GM18502 (cell line): ENCODE results near the gene GCSAML.
"Not testable (repeated sequence)": the region's sequence is repeated elsewhere in the genome, so short reads cannot be mapped to it uniquely, and the experiment has no call there.

Experiments
- ATAC-seq: cut with Tn5 transposase; IDR thresholded peaks from one replicate; pipeline ENCODE4 v1.9.1; 2021; ENCODE audit warnings: mild to moderate bottlenecking; ENCODE audit not compliant: unreplicated experiment, poor library complexity

Gene GCSAML

DNA sequence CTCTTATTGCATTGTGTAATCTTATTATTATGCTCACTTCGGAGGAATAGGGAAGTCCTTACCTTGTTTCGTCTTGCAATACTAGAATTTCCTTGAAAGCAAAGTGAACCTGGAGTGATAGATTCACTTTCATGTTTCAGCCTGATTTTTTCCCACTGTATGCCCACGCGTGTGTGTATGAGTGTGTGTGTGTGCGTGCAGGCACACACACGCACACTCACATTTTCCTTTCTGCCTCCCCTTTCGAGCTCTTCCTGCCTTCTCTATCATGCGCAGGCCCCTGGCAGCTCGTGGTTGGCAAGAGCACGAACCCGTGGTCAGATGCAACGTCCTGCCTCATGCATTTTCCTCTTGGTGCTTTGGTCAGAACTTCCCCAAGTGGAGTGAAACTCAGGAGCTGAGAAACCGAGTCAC lies at the start of gene GCSAML:
Gene GCSAML, plus strand, starts transcription at position 366 of the 414 bp plus-strand sequence. CDS start 58 bp downstream, outside the sequence.
- ATAC-seq, result no peak

DNA sequence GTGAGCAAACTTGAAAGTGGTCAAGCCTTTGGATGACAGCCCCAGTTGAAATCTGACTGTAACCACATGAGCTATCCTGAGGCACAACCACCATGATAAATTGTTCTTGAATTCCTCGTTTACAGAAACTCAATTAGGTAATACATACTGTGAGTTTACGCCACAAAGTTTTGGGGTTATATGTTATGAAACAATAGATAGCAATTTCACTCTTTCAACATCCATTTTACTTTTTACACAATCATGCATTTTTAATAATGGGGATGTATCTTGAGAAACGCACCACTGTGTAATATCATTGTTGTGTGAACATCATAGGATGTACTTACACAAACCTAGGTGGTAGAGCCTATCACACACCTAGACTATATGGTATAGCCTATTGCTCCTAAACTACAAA lies 48.1 kb upstream of the GCSAML start:
- ATAC-seq, result no peak

DNA sequence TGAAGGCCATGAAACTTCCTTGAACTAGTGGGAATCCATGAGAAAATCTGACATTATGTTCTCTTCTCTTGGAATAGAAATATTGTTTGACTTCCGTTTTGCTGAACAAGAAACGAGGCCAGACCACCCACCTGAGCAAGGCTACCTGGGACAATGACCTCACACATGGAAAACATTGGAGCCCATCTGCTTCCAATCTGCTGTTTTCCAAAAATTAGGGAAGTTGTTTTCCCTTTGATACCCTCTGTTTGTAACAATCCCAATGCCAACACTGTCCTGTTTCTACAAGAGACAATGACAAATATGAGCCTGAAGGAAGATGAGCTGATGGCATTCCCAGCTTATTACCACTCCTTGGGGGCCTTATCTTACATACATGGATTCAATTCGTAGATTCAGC lies 42.1 kb upstream of the GCSAML start:
- ATAC-seq, result no peak

DNA sequence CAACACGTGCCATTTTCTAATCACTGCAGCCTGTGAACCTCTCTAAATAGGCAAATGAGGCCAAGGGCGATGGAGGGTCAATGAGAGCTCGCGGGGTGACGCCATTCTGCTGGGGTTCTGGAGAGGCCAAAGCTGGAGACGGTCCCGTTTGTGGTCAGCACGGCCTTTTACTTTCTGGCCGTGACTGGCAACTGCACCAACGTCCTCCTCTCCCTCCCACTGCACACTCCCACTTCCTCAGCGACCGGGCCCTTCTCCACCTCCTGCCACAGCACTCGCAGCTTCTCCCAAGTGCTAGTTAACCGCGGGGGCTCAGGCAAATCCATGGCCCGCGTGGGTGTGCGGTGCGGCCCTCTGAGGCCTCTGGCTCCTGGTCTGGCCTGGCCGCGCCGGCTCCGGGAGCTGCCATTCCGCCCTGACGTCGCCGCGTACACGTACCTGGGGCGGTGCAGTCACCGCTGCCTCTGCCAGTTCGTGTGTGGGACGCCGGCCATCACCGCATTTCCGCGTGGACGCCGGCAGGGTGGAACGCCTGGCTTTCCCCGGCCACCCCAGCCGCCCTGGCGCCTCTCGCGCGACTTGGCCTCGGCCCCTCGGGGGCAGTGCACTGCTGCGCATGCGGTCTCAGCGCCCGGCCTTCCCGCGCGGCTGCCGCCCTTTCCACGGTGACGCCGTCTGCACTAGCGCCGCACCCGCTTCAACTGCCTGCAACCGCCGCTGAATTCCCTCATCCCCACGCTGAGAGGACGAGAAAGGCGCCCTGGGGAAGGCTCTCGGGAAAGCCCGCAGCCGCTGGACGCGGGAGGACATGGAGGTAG lies 30.9 kb upstream of the GCSAML start:
- no peak for ATAC-seq

DNA sequence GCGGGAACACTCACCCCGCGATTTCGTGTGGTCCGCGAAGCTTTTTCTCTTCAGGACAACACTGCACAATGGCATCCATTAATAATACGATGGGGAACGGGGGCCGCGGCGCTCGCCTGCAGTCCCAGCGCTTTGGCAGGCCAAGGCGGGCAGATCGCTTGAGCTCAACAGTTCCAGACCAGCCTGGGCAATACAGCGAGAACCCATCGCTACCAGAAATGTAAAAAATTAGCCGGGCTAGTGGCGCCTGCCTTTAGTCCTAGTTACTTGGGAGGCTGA lies 30.4 kb upstream of the GCSAML start:
- ATAC-seq, result no peak

DNA sequence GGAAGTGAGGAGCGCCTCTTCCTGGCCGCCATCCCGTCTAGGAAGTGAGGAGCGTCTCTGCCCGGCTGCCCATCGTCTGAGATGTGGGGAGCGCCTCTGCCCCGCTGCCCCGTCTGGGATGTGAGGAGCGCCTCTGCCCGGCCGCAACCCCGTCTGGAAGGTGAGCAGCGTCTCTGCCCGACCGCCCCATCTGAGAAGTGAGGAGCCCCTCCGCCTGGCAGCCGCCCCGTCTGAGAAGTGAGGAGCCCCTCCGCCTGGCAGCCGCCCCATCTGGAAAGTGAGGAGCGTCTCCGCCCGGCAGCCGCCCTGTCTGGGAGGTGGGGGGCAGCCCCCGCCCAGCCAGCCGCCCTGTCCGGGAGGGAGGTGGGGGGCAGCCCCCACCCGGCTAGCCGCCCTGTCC lies 27.0 kb upstream of the GCSAML start:
- not testable (repeated sequence) for ATAC-seq

DNA sequence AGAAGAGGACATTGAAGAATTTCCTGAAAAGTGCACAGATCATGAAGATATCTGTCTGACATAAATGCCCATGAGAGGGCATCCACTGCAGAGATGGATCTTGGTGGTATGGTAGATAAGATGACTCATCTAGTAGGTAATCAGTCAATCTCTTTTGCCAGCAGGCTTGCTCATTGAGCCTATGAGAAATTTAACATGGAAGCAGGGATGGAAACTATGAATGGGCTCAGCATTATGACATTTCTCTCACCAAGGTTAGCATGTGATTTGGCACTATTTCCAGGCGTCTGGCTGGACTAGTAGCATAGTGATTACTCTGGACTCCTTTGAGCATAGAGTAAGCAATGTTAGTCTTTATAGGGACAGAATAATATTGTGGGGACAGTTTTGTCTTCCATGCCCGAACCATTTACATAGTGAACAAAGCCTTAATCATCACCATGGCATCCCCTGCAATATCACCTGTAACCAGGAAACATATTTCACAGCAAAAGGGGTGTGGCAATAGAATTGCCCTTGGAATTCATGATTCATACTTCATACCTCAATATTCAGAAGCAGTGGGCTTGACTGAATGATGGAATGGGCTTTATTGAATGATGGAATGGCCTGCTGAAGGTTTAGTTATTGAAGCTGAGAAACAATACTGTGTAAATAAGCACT lies 20.0 kb upstream of the GCSAML start:
- ATAC-seq, result no peak

DNA sequence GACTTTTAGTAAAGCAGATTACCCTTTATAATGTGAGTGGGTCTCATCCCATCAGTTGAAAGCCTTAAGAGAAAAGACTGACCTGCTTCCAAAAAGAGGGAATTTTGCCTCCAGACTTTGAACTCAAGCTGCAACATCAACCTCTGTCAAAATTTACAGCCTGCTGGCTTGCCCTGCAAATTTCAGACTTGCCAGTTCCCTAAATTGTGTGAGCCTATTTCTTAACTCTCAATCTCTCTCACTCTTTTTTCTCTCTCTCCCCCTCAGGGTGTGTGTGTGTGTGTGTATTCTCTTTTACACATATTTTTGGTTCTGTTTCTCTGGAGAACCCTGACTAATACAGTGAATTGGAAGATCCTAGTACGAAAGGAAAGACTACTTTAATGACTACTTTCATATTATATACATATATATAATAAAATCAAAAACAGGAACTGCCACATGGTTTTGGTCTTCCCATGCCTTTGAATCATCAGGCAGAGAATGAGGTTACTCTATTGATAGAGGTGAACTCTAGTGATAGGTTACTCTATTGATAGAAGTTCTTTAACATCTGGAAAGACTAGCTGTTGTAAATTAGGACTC lies 19.1 kb upstream of the GCSAML start:
- no peak for ATAC-seq

DNA sequence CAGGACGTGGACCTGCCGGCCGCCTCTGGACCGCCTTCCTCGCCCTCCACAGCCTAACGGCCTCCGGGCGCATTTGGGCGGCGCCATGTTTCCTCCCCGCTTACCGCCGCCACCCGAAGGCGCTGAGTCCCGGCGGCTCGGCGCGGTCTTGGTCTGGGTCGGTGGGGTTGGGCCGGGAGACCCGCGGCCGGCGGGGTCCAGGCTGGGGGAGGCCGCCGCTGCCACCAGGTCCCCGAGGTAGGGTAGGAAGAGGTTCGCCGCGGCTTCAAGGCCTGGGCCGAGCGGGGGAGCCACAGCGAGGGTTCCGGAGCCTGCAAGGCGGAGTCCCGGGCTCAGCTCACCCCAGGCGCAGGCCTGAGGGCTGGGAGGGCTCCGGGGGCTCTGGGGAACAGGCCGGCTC lies 18.1 kb upstream of the GCSAML start:
- ATAC-seq, result no peak

DNA sequence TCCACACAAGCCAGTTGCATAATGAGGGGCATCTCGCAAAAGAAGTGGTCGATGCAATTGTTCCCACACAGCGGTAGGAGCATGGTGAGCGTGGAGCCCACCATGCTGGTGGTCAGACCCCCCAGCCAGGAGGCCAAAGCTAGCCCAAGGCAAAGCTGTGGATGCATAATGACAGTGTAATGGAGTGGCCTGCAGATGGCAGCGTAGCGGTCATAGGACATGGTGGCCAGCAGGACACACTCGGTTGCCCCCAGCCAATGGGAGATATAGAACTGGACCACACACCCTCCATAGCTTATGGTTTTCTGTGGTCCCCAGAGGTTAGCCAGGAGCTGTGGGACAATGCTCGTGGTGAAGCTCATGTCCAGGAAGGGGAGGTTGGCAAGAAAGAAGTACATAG lies 17.0 kb upstream of the GCSAML start:
- no peak for ATAC-seq

DNA sequence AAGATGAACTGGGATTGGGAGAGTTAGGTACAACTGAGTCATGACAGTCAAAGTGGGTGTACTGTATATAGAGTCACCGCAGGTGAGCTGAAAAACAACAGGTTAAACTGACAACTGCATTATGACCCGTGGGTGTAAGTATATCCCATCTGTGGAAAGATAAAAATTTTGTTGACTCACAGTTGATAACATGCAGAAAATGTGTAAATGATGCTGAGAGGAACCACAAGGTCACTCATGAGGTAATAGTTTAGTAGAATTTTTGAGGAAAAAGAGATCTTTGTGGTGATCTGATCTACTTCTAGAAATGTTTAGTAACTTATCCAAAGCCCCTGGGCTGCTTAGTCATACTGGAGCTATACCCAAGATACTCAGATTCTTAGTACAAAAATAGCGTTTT lies 13.5 kb upstream of the GCSAML start:
- no peak for ATAC-seq

DNA sequence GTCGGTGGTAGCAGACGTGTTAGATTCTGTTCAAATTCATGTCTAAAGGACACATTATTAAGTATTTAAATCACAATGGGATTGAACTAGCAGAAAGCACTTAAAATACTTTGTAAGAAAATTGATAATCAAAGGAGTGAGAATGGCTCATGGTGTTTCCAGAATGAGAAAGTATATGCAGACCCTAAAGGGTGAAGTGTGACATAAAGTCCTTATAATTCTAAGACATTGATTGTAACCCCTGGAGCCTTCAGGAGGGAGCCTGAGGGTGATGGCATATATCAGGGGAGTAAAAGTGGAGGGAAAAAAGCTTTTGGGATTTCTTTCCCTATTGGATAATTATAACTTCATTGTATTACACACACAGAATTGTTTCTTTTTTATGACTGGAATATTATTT lies 12.6 kb upstream of the GCSAML start, which contains the start of gene OR2C3:
Gene OR2C3, minus strand, starts transcription at position 101 of the 400 bp plus-strand sequence. CDS start 3,929 bp downstream, outside the sequence.
- no peak for ATAC-seq

DNA sequence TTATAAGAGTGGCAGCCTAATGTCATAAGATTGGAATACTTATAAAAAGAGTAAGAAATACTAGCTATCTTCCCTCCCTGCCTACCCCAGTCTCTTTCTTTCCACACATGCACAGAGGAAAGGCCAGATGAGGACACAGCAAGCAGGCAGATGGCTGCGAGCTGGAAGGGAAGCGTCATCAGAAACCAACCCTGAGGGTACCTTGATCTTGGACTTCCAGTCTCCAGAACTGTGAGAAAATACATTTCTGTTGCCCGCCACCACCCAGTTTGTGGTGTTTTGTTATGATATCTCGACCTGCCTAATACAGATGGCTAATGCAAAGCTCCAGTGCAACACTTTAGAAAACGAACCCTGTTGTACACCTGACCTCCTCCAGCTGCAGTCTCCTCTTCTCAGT lies 10.4 kb upstream of the GCSAML start:
- ATAC-seq, result no peak

DNA sequence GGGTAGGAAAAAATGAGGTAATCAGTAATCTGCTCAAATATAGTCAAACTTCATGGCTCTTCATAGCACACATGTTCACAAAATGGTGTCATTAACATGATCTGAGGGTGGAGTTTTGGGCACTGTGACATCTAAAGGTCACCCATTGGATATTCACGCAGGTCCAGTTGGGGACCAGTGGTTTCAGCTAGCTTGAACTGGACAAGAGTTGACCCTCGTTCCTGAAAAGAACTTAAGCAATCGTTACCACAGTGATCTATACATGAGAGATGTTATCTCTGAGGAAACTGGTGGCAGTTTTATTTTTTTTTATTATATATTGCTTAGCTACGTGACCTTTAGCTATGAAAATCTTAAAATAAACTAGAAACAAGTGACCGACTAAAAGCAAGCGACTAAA lies 9.7 kb upstream of the GCSAML start:
- no peak for ATAC-seq

DNA sequence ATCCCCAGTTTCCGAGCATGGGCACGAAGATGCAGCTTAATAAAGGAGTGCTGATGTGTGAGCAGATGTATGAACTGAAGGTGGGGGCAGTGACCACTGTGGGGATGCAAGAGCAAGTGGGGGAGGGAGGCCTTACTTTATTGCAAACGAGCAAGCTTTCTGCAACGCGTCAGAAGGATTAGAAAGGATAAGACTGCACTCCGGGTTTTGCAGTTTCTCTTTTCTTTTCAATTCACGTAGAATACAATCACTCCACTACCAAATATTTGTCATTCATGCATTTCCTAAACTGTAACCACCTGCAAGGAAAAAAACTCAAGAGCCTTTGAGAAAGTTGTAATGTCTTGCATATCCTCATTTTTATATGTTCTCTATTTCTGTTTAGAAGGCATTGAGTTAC lies 8.4 kb upstream of the GCSAML start:
- no peak for ATAC-seq

DNA sequence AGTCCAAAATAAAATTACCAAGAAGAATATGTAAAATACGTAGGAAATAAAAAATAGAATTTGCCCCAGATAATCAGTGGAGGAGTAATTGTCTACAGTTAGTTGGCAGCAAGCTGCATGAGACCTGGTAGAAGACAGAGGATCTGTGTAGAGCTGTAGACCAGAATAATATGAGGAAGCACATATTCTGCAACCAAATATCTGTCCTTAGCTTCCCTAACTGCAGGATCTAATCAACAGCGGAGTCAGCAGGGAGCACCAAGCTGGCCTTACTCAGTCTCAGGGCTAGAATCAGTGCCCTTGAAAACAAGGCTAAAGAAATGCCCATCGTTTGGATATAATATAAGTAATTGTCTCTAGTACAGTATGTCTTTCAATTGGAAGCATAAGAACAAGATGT lies 6.1 kb upstream of the GCSAML start:
- no peak for ATAC-seq

DNA sequence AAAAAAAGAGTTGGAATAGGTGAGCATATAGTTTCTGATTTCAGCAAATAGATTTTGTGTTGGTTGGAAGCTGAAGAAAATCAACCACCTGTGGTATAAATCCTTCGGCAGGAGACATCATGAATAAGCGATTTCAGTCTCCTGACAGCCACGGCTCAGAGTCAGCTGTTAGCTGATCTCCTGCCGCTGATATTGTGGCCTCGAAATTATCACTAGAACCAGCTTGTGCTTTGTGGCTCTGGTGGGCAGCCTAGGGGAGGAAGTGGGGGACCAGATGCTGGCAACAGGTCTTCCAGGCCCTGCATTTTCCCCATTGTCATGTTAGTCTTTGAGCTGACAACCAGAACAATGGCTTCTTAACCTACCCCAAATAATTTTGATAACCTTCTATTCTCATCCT lies 842 bp upstream of the GCSAML start:
- no peak for ATAC-seq

DNA sequence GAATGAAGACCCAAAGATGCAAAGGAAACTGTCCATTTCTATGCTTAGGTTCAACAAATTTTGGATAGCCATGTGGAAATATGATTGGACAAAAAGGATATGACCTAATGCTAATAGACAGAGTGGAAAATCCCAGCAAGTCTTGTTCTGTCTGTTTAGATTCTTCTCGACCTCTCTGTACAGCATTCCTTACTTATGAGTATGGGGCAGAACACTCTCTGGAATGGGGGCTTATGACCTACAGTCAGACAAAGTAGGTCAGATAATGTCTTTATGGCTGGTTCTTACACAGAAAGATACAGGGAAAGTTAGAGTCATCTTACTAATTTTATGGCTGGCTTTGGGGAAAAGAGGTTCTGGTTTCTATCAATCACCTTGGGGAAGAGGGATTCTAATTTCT lies 2.8 kb downstream of the GCSAML start:
- no peak for ATAC-seq

DNA sequence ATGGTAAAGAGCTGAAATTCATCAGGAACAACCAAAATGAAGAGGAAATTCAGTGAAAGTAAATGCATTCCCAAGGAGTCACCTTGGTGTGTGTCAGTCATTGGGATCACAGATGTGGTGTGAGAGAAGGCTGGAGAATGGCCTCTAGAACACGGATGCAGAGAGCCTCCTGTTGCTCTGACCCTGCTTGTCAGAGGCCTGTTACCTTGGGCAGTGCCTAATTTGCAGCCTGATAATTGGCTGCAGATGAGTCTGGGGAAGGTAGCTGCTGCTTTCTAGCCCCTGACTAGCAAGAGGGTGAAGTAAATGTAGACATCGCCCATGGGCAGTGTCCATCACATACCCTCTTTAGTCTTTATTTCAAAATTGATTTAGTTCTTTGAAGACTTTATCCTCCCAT lies 3.3 kb downstream of the GCSAML start:
- ATAC-seq, result no peak

DNA sequence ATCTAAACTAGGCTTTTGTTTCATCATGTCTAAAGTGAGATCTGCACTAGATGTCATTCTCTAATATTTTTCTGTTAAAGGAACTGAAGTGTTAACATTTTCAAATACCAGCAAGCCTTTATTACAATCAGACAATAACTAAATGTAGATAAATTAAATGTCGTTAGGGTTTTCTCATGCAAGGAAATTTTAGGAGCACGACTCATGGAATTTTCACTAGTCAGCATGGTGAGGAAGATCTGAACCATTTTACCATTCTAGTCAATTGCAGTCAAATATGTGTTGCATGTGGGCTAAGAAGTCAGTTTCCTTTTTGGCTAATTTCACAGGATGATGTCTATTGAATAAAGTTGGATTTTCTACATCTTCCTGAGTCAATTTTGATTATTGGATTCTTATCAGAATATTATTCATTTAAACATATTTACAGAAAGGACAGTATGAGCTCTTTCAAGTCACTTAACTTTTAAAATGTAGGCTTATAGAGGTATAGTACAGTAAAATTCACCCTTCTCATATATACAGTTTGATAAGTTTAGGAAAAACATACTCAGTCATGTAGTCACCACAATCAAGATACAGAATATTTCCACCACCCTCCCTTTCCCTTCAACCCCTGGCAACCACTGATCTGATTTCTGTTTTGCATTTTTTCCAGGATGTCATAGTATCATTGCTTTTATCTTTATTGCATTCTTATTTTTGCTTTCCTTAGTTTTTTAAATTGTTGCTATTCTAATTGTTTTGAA lies 9.2 kb downstream of the GCSAML start:
- no peak for ATAC-seq

DNA sequence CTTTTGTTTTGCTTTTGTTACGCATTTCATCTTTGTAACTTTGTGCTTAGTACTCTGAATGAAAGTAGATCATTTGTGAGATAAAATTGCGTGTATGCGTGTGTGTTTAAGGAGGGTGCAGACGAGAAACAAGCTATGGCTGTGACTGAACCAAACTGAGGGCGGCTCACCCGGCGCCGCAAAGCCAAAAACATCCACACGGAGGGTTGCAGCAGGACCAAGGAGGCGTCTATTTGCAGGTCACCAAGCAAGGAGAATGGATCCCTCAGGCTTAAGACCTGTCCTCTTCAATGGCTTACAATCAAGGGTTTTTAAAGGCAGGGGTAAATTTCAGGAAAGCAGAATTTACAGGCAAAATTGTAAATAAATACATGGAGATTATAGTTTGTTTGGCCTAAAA lies 12.8 kb downstream of the GCSAML start:
- no peak for ATAC-seq
